NCI-H1105 (cell line): ENCODE data around the gene MOCS1.

ENCODE experiments used
- DNase-seq: peaks from one replicate; lab custom pipeline; 2025; lab: John Stamatoyannopoulos, UW

Gene MOCS1

DNA sequence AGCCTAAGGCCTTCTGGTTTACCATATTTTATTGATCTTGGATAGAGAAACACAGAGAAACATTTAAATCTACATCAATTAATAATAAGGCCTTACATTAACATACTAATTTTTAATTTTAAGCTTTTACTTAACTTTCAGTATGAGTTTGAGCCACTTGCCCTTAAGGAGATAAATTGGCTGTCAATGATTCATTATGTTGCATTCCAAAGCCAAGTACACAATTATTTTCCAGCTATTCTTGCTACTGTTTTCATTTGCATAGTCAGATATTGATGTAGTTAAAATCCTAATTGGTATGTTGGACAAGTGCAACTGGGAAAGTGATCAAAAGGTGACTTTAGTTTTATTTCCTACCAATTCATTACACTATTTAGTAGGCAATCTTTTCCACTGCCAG is 58.2 kb downstream of the MOCS1 start:
- no peak for DNase-seq

DNA sequence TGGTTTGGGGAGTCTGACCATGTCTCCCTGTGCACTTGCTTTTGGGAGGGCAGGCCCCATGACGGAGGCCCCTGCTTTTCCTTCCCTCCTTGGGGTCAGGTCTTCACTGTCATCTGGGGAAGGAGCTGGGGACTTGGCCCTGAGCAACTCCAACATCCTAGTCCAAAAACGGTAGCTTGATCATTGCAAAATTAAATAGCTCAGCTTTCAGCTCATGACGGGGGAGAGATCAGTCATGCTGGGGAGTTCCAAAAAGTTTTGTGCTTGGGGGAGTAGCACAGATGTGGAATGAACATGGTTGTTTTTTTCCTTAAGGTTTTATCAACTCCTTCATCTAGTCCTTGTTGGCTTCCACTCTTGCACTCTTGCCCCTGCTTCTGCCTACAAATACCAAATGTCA is 60.8 kb downstream of the MOCS1 start:
- DNase-seq = no peak

DNA sequence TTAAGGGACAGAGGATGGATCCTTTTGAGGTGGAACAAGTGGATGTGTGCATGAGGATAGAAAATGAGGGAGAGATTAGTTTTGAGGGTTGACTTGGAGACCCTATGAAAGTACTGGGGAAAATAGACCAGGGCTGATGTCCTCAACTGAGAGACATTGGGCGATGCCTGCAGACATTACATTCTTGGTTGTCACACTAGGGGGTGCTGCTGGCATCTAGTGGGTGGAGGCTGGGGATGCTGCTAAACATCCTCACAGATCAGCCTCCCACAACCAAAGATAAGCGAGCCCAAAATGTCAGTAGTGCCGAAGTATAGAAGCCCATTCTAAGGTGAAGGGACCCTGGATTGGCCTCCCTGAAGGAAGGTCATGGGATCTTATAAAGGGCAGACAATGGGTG is 63.3 kb downstream of the MOCS1 start:
- no peak for DNase-seq

DNA sequence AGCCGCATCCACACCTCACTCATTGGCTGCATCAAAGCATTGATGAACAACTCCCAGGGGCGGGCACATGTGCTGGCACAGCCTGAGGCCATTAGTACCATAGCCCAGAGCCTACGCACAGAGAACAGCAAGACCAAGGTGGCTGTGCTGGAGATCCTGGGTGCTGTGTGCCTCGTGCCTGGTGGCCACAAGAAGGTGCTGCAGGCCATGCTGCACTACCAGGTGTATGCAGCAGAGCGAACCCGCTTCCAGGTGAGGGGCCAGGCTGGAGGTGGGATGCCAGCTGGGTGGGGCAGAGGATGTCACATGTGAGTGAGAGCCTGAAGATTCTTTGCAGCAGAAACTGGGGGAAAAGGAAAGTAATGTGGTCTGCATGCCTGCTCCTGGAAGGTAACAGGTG is 66.7 kb downstream of the MOCS1 start:
- no peak for DNase-seq

DNA sequence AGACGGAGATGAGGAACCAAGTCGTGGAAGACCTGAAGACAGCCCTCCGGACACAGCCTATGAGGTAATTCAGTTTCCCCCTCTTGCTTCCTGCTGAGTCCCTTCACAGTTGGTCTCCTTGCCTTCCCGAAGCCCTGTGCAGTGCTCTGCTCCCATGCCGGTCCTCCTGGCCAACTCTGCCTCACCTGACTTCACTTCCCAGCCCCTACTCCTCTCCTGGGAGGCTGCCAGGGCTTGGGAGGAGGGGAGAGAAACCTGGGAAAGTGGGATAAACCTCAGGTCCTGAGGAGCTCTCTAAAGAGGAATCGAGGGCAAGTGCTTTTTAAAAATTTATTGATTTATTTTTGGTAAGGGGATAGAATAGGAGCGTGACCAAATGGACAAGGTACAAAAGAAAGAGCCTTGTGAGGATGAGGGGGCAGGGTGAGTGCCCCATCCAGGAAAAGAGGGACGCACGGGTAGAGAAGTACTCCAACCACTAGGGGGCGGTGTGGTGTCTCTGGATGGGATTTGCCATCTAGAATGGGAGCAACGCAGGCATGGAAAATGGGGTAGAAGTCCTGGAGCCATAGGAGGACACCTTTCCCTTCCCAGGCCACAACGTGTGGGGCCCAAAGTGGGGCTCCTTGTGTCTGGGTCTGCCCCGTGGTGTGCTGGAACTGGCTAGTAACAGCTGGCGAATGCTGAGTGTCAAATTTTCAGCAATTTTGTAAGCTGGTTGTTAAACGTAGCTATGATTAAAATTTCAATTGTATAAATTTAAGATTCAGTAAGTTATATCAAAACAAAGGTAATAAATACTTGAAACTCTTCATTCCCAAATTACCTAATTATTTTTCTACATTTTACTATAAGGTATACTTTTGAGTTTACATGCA is 69.0 kb downstream of the MOCS1 start:
- peak; percentile 26 for DNase-seq

DNA sequence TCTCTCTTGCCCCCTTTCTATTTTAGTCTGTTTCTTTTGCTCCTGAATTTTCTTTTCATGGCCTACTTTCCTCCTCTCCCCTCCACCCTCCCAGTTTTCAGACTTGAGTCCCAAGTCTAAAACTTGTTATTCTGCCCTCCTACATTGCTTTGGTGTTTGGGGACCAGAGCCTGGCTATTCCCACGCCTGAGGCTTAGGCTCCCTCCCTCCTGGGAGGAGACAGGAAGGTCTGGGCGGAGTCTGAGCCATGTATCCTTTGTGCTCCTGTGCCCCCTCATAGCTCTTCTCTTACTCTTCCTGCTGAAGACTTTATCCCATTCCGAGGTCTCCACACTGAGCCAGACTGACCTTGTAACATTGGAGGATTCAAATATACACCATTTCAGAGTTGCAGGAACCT is 72.6 kb downstream of the MOCS1 start:
- DNase-seq = no peak

DNA sequence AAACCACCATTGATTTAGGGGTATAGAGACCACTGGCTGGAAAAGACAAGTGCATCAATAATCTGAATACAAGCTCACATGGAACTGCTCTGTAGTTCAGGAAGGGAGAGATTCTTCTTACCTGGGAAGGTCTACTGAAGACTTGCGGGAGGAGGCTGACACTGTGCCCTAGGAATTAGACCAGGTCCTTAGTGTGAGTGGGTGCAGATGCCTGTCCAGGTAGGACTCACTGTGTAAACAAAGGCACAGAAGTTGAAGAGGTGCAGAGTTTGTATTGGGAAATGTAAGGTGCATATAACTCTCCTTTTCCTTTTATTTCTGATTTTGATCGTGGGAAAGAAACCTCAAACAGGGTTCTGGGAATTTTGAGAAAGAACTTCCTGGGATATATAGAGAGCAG is 75.2 kb downstream of the MOCS1 start:
- DNase-seq = no peak

DNA sequence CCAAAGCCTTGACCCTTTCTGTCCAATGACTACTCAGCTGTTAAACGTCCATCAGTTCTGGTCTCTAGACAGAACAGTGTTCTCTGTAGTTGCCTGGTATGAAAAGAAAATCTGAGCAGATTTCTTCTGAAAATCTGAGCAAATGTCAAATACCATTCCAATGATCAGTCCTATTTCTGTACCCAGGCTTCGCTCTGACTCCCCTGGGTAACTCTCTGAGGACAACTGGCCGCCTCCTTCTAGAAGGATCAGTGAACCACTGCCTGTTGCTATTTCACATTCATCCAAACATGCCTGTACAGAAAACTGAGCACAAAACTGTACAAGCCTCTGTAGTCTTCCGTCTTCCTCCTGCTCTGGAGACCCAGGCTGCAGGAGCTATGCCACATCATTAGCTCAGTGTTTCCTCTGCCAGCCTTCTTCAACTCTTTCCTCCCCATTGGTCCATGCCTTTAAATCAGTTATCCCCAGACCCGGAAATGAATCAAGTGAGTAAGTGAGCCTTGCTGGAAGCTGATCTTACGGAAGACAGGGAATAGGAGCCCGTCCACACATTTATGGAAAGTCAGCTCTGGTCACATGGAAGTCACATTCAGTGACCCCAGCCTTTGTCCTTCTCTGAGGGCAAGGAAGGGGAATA is 78.8 kb downstream of the MOCS1 start:
- DNase-seq = no peak
